ENCODE data around the gene STH.

GRCh38 chr17:45977506-45977824 lies 21.6 kb upstream of the STH start:
- TF ChIP-seq, protein P1, sequence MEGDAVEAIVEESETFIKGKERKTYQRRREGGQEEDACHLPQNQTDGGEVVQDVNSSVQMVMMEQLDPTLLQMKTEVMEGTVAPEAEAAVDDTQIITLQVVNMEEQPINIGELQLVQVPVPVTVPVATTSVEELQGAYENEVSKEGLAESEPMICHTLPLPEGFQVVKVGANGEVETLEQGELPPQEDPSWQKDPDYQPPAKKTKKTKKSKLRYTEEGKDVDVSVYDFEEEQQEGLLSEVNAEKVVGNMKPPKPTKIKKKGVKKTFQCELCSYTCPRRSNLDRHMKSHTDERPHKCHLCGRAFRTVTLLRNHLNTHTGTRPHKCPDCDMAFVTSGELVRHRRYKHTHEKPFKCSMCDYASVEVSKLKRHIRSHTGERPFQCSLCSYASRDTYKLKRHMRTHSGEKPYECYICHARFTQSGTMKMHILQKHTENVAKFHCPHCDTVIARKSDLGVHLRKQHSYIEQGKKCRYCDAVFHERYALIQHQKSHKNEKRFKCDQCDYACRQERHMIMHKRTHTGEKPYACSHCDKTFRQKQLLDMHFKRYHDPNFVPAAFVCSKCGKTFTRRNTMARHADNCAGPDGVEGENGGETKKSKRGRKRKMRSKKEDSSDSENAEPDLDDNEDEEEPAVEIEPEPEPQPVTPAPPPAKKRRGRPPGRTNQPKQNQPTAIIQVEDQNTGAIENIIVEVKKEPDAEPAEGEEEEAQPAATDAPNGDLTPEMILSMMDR (IDR thresholded peaks at IDR 0.05) = no peak
- TF ChIP-seq POLR2AphosphoS5 (IDR thresholded peaks at IDR 0.05) = no peak
- TF ChIP-seq POLR2A (IDR thresholded peaks at IDR 0.05) = no peak

All from prostate gland (tissue), 2 donors.